Mesenteric fat pad (tissue), 1 donor: Measurements from ENCODE around the gene TRIP6. TPM values are rescaled to one million over a fixed set of nuclear protein-coding genes. Genes with fewer than 3 reads are reported as not detected.
"Not testable (repeated sequence)": the region's sequence is repeated elsewhere in the genome, so short reads cannot be mapped to it uniquely, and the experiment has no call there.

Experiments
- DNase-seq: peaks from one replicate; pipeline ENCODE4 v3.0.0-alpha.2; 2020; ENCODE audit warnings: low spot score
- microRNA-seq: library from miRNA; unstranded; fragments of <30 nt; microRNA quantifications from one replicate; pipeline ENCODE4 v1.2.0, GENCODE V29; 2020; ENCODE audit warnings: borderline number of aligned reads
- total RNA-seq: library from RNA; stranded (reverse); fragmentation: NEBNext Ultra II Directional; extraction: Animal tissue kit (Norgen Biotek cat#: 25700); gene quantifications from one replicate; pipeline ENCODE4 v1.2.1, GENCODE V29; 2021
- donor health status: DM: yes; HTN: yes; CAD: no.

Gene TRIP6
- total RNA-seq, 1 donor from 2014 or later, result 71.0 TPM

DNA sequence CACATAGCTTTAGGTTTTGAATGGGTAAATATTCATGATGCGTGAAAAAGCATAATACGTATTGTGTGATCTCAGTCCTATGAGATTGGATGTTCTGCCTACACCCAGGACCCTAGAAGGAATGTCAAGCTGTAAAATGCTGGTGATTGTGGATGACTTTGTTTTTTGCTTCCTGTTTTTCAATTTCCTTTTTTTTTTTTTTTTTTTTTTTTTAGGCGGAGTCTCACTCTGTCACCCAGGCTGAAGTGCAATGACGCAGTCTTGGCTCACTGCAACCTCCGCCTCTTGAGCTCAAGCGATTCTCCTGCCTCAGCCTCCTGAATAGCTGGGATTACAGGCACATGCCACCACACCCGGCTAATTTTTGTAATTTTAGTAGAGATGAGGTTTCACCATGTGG, 43.3 kb downstream of the TRIP6 start:
- DNase-seq, result not testable (repeated sequence)

DNA sequence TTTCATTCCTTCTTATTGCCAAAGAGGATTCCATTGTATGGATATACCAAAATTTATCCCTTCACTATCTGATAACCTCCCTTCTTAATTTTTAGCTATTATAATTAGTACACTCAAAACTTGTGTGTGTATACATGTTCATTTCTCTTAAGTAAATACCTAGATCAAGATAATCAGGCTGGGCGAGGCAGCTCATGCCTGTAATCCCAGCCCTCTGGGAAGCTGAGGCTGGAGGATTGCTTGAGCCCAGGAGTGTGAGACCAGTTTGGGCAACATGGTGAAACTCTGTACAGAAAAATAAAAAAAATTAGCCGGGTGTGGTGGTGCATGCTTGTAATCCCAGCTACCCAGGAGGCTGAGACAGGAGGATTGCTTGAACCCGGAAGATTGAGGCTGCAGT, 44.3 kb downstream of the TRIP6 start:
- no peak for DNase-seq

DNA sequence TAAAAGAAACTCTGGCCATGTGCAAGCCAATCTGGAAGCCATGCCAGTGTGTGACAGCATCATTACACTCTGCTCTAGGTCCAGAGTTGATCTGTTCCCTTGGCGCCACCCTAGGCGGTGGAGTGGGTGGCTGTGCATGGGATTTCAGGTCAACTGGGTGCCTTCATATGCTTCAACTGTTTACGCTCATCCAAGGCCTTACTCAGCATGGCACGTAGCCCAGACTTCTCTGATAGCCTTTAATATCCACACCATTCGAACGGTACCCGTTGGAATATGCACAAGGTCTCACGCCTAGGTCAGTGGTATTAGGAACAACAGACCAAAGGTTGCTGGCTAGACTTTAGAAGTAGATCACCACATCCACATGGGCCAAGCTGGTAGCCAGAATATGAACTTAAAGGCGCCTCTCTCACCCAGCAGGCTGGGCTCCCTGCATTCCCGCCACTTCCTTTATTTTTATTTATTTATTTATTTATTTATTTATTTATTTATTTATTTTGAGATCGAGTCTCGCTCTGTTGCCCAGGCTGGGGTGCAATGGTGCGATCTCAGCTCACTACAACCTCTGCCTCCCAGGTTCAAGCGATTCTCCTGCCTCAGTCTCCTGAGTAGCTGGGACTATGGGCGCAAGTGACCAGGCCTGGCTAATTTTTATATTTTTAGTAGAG, 47.2 kb downstream of the TRIP6 start:
- DNase-seq, result no peak

DNA sequence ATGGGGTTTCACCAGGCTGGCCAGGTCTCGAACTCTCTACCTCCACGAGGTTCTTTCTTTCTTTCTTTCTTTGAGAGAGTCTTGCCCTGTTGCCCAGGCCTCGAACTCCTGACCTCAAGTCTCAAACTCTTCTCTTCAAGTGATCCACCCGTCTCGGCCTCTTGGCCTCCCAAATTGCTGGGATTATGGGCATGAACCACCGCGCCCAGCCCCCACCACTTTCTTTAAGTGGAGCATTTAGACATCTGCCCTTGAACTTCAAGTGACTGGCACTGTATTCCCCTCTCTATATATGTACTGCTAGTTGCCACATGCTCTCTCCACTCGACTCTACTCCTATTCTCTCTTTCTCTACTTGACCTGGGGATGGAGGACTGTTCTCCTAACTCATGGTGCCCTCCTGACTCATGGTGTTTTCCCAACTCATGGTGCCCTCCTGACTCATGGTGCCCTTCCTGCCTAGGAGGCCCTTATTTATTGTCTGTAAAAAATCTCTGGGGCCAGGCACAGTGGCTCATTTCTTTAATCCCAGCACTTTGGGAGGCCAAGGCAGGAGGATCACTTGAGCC, 47.8 kb downstream of the TRIP6 start:
- no peak for DNase-seq

DNA sequence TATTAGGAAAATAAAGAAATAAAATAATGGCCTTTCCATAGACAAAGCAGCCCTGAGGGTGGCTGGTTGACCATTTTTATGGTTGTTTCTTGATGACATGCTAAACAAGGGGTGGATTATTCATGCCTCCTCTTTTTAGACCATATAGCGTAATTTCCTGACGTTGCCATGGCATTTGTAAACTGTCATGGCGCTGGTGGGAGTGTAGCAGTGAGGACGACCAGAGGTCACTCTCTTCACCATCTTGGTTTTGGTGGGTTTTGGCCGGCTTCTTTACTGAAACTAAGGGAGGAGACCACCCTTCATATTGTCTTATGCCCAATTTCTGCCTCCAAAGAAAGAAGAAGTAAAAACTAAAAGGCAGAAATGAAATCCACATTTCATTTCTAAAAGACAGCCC, 52.1 kb downstream of the TRIP6 start:
- DNase-seq, result not testable (repeated sequence)

DNA sequence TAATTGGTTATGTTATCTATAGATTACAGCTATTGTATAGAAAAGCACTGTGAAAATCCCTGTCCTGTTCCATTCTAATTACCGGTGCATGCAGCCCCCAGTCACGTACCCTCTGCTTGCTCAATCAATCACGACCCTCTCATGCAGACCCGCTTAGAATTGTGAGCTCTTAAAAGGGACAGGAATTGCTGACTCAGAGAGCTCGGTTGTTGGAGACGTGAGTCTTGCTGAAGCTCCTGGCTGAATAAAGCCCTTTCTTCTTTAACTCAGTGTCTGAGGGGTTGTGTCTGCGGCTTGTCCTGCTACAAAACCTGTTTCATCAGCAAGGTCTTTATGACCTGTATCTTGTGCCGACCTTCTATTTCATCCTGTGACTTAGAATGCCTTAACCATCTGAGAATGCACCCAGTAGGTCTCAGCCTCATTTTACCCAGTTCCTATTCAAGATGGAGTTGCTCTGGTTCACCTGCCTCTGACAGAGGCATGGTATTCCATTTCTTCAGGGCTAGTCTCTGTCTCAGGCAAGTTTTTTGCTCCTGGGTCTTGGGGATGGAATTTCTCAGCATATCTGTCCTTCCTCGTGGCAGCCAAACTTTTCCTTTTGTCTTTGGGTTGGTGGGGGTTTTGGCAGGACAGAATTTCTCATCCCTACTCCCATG, 52.7 kb downstream of the TRIP6 start:
- not testable (repeated sequence) for DNase-seq

DNA sequence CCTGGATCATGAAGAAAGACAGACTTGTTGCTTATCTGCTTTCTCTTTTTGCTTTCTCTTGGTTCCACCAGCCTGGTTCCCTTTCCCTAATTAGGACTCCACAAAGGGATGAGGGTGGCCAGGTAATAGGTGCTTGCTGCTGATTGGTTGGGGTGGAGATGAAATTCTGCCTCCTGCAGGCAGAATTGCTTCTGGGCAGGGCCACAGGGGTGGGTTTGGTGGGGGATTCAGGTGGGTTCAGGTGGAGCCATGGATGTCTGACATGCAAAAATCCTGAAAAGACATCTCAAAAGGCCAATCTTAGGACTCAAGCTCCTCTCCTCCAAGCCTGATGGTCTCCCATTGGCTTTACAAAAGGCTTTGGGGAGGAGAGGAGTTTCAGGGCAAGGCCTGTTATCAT, 53.9 kb downstream of the TRIP6 start:
- no peak for DNase-seq

Small RNA genes within 50 kb of the gene (microRNA-seq; reads per million reads assigned to microRNA genes)
- not detected for gene MIR6875

Other genes with a start within 250 kb of the TRIP6 start
- gene TFR2, start 225.8 kb upstream of the TRIP6 start, total RNA-seq, result 0.29 TPM
- gene ACTL6B, start 210.9 kb upstream of the TRIP6 start, total RNA-seq, result not detected
- gene GNB2, start 193.6 kb upstream of the TRIP6 start, total RNA-seq, result 243 TPM
- 31.9 TPM for gene GIGYF1, start 173.1 kb upstream of the TRIP6 start, total RNA-seq
- 25.9 TPM for gene POP7, start 161.3 kb upstream of the TRIP6 start, total RNA-seq
- gene EPO, start 146.9 kb upstream of the TRIP6 start, total RNA-seq, result not detected
- gene ZAN, start 133.8 kb upstream of the TRIP6 start, total RNA-seq, result not detected
- 45.6 TPM for gene EPHB4, start 39.9 kb upstream of the TRIP6 start, total RNA-seq
- gene SLC12A9, start 14.7 kb upstream of the TRIP6 start, total RNA-seq, result 21.7 TPM
- 135 TPM for gene SRRT, start 7.7 kb downstream of the TRIP6 start, total RNA-seq
- gene UFSP1, start 22.3 kb downstream of the TRIP6 start, total RNA-seq, result 5.1 TPM
- gene ACHE, start 28.5 kb downstream of the TRIP6 start, total RNA-seq, result 1.9 TPM
- 1.3 TPM for gene MUC3A, start 82.1 kb downstream of the TRIP6 start, total RNA-seq
- gene MUC12, start 102.2 kb downstream of the TRIP6 start, total RNA-seq, result 0.32 TPM
- gene MUC17, start 152.7 kb downstream of the TRIP6 start, total RNA-seq, result 0.35 TPM
- gene TRIM56, start 218.1 kb downstream of the TRIP6 start, total RNA-seq, result 48.2 TPM